Measurements from ENCODE around the gene BACE1.
"Not testable (repeated sequence)": the region's sequence is repeated elsewhere in the genome, so short reads cannot be mapped to it uniquely, and the experiment has no call there.

BACE1 gene

DNA sequence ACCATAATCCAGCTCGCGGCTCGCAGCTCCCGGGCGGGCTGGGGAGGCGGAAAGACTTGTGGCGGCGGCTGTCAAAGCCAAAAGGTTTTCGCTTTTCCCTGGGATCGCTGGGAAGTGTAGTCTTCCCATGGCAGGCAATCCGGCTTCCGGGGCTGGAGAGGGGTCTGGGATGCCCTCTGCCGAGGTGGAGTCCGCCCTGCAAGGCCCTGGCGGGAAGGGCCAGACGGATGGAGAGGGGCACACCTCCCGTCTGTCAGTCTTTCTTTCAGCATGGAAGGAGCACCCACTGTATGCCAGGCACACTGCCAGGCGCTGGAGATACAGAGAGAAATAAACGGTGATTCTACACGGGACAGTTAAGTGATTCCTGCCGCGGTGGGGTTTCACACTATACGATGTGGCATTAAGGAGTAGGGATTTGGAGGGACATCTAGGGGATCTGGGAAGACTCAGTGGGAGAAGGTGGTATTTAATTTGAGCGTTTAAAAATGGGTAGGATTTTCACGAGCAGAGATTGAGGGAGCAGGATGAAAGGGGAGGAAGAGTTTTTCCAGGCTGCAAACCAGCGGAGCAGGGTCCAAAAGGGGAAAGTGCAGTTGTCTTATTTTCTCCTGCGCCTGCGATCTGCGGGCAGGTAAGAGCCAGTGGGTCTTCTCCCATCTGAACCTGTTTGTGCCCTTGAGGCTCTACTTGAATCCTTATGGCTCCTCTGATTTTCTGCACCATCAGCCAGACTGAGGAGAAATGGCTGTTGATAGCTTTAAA is at the start of gene BACE1:
TSS of gene BACE1 (minus strand) at position 60 of the 765 bp plus-strand sequence. CDS start 461 bp downstream, outside the sequence.
- DNase-seq (ENCODE audit: low read depth): peak; percentile 92

DNA sequence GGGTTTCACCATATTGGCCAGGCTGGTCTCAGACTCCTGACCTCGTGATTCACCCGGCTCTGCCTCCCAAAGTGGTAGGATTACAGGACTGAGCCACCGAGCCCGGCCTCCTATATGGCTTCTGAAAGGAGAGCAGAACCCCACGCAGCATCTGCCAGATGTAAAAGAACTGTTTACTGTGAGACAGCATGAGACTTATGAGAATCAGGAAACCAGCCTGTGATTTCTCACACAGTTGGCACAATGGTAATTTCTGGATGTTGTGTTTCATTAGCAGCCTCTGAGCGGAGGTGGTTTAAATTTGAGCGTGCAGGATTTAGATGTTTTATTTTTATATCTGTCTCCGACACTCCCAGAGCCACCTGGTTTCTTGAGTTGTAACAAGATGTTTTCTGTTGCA is 45.4 kb upstream of the BACE1 start:
- no peak for DNase-seq (ENCODE audit: low read depth)

DNA sequence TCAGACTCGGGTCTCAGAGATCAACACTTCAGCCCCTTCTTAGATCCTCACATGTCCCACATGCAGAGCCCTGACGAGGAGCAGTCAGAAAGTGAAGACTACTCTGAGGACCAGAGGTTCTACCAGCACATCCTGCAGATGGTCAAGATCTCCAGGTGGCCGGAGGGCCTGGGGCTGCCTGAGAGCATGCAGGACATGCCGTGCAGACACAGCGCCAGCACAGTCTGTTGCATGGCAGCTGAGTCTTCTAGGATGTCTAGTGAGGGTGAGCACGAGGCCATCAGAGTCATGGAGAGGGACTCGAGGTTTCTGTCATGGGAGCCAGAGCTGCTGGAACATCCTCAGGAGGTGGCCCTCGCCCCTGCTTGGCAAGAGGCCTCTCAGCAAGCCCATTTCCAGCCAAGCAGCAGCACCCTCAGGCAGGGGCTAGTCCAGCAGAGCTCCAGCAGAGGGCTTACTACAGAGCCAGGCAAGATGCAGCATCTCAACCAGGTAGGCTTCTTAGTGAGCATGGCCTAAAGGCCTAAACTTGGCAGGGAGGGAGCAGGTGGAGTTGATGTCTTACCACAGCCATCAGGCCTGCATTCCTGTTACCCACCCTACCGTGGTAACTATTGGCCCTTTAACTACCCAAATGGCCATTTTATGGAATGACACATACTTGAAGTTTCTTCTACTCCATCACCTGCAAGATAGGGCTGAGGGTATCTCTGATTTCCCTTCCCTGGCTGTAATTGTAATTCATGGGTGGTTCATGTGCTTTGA is 40.3 kb upstream of the BACE1 start:
- no peak for DNase-seq (ENCODE audit: low read depth)

GRCh38 chr11:117354550-117354949 is 38.5 kb upstream of the BACE1 start:
- no peak for DNase-seq (ENCODE audit: low read depth)

DNA sequence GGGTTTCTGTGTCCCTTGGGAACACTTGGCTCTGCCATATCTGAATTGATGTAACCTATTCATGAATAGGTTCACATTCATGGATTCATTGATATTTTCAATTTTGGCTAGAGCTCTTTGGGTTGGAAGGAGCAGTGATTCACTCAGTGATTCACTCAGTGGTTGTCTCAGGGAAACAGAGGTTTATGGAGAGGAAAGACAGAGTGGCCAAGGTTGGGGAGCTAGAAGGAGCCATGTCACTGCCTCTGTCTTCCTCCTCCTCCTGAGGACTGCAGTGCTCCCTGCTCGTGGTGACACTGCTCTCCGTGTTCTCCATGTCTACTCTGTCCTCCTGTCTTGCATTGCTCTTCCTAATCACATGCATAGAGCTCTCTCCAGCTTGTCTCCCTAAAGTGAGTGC is 29.0 kb upstream of the BACE1 start:
- DNase-seq (ENCODE audit: low read depth): peak; percentile 63

DNA sequence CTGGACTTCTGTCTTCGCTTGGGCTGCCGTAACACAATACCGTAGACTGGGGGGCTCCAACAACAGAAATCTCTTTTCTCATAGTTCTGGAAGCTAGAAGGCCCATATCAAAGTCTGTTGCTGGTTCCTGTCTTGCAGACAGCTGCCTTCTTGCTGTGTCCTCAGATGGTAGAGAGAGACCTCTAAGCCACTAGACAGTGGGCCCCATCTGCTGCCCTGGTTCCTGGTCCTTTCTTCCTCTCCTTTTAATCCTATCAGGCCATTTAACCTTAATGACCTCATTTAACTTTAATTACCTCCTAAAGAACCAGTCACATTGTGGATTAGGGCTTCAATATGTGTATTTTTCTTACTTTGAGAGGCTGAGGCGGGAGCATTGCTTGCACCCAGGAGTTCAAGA is 21.0 kb upstream of the BACE1 start:
- no peak for DNase-seq (ENCODE audit: low read depth)

- no peak for DNase-seq (ENCODE audit: low read depth)
These were observed 19.3 kb upstream of the BACE1 start for GRCh38 chr11:117335399-117335798.

DNA sequence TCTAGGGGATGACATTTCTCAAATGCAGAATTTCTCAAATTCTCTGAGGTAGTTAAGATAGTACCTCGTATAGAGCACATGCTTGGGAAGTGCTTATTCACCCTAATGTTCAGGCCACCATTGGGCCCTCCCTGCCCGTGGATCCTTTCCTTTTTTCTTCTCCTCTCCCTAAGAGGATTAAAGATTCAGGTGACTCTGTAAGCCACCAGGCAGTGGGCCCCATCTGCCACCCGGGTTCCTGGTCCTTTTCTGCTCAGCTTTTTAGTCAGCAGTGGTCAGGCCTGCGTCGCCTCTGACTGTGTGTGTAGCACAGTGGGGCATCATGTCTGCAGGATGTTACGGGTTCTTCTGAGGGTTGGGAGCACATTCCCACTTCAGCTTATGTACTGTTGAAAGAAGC is 18.8 kb upstream of the BACE1 start:
- no peak for DNase-seq (ENCODE audit: low read depth)

GRCh38 chr11:117333917-117334316 is 17.9 kb upstream of the BACE1 start:
- DNase-seq (ENCODE audit: low read depth): no peak

DNA sequence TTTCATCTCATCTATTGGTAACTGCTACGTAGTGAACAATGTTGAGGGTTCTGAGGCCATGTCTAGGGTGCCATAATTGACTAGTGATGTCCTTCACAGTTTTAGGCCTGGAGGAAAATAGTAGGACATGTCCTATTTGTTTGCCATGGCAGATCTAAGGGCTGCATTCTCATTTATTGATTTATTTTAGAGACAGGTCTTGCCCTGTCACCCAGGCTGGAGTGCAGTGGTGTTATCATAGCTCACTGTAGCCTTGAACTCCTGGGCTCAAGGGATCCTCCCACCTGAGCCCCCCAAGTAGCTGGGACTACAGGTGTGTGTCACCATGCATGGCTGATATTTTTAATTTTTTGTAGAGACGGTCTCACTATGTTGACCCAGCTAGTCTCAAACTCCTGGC is 16.8 kb upstream of the BACE1 start:
- no peak for DNase-seq (ENCODE audit: low read depth)

GRCh38 chr11:117328375-117329010 is 12.4 kb upstream of the BACE1 start:
- peak; percentile 57 for DNase-seq (ENCODE audit: low read depth)

- peak; percentile 97 for DNase-seq (ENCODE audit: low read depth)
These were observed 11.7 kb upstream of the BACE1 start, which contains the start of gene CEP164 for GRCh38 chr11:117327567-117328374. CEP164 (plus strand) TSS chr11:117327854; CDS start chr11:117338587, 10,733 bp downstream.

DNA sequence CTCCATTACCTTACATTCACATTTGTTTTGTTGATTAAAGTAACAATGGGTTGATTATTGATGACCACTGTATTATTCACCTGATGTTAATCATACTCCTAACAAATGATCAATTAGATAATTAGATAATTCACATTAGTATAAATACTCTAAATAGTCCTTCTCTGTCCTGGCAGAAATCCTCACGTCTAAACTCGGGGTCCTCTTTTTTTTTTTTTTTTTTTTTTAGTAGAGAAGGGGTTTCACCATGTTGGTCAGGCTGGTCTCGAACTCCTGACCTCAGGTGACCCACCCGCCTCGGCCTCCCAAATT is 11.2 kb upstream of the BACE1 start:
- DNase-seq (ENCODE audit: low read depth): not testable (repeated sequence)

GRCh38 chr11:117319214-117319840 is 3.3 kb upstream of the BACE1 start:
- DNase-seq (ENCODE audit: low read depth): no peak

DNA sequence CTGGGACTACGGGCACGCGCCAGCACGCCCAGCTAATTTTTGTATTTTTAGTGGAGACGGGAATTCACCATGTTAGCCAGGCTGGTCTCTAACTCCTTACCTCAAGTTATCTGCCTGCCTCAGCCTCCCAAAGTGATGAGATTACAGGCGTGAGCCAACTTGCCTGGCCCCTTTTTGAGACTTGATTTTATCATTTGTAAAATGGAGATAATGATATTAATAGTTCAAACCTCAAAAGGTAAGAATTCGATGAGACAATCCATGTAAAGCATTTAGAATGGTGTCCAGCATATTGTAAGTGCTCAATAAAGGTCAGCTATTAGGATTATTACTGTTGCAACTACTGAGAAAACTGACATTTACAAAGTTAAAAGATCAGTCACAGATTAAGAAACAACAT is 2.7 kb upstream of the BACE1 start:
- no peak for DNase-seq (ENCODE audit: low read depth)

DNA sequence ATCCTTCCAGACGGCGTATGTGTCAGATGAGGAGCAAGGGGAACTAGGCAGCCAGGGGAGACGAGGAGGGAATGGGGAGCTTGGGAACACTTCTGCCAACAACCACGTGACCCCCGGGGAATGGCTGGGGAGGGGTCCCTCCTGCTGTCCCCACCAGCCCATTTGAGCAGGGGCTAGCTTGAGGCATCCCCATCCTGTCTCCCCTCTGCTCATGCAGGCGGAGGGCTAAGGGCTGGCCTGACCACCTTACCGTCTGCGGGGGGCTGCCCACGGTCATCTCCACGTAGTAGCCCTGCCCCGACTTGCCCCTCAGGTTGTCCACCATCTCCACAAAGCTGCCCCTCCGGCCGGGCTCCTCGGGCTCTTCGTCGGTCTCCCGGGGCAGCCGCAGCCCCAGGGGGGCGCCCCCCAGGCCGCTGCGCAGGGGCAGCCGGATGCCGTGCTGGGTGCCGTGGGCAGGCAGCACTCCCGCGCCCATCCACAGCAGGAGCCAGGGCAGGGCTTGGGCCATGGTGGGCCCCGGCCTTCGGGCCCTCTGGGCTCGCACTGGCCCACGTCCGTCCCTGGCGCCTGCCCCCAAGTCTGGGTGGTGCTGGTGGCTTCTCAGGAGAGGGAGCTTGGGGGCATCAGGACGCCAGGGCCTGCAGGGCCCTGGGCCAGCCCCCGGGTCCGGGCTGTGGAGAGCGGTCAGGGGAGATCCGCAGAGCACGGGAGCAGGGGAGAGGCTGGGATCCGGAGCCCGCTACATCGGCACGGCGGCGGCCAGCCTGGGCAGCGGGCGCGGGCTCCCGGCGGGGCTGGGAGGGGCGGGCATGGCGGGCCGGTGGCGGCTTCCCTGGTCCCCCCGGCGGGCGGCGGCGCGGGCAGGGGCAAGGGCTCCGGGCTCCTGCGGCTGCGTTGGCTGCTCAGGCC is 515 bp downstream of the BACE1 start:
- peak; percentile 44 for DNase-seq (ENCODE audit: low read depth)

GRCh38 chr11:117314840-117315239 is 1.2 kb downstream of the BACE1 start:
- peak; percentile 21 for DNase-seq (ENCODE audit: low read depth)

DNA sequence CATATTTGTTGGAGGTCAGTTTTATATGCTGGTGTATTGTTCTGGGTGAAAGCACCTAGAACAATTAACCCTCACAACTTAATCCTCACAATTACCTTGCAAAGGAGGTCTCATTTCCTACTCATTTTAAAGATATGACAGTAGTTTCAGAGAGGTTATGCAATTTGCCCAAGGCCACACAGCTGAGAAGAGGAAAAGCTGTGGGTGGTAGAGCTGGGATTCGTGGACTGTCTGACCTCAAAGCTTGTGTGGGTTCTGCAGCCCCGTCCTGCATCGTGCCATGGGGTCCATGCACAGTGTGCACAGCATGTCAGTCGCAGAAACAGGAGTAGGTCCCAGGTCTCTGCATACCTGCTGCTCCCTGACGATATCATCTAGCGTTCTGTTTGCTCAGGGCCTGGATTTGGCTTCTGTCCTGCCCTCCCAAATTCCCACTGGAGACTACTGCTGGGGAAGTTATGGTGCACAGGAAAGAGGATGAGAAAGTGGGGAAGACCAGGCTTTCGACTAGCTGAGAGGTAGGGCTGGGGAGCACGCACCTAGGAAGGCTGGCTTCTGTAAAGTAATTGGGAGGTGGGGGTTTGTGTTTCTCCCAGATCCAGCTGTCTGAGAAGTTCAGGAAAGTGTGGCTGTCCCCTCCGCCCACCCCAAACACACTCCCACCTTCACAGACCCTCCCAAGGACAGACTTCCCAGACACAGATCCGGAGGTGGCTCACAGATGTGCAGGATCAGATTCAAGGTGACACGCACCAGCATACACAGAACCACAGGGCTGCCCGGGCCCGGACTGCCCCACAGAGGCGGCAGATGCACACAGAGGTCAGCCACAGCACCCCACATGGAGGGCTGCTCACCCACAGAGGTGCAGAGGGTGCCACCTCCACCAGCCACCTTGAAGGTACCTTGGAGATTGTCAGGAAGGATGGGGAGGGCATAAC is 2.0 kb downstream of the BACE1 start:
- no peak for DNase-seq (ENCODE audit: low read depth)

- DNase-seq (ENCODE audit: low read depth): no peak
These were observed 3.0 kb downstream of the BACE1 start for GRCh38 chr11:117313091-117313490.
